Tongue (tissue), 2 donors: Measurements from ENCODE around the gene WIPI1. TPM values are rescaled to one million over a fixed set of nuclear protein-coding genes. Genes with fewer than 3 reads are reported as not detected.
"Not testable (repeated sequence)": the region's sequence is repeated elsewhere in the genome, so short reads cannot be mapped to it uniquely, and the experiment has no call there.

Source experiments
- DNase-seq: peaks from one replicate; pipeline ENCODE4 v3.0.0-alpha.2; 2015
- total RNA-seq: library from RNA; depleted of rRNA; stranded (reverse); fragments of >200 nt; gene quantifications from one replicate; pipeline ENCODE4 v1.2.3, GENCODE V29; 2014

WIPI1 gene
- 74.3 TPM for total RNA-seq

GRCh38 chr17:68457168-68457538 lies at the start of gene WIPI1:
Gene WIPI1 (minus strand): TSS chr17:68457496. CDS start chr17:68457421, 75 bp downstream.
- no peak for DNase-seq

- no peak for DNase-seq
These were observed 48.7 kb upstream of the WIPI1 start for GRCh38 chr17:68505951-68506350.

- DNase-seq = no peak
These were observed 43.8 kb upstream of the WIPI1 start for GRCh38 chr17:68501074-68501473.

DNA sequence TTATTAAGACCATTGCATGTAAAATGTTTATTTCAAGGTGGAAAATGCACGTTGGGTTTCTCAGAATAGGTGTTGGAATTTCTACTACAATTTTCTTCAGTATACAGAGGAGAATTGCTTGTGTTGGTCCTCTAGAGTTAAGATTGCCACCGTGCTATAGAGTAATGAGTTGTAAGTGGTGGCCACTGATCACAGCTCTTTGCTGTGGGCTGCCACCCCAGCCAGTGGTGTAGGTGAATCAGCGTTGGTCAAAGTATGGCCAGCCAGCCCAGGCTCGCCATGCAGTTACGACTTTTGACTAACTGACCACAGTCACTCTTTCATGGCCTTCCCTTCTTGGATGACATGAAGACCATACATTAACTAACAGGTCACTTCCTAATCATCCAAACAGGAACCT lies 42.3 kb upstream of the WIPI1 start:
- no peak for DNase-seq

- DNase-seq = no peak
These were observed 41.4 kb upstream of the WIPI1 start for GRCh38 chr17:68498479-68499326.

DNA sequence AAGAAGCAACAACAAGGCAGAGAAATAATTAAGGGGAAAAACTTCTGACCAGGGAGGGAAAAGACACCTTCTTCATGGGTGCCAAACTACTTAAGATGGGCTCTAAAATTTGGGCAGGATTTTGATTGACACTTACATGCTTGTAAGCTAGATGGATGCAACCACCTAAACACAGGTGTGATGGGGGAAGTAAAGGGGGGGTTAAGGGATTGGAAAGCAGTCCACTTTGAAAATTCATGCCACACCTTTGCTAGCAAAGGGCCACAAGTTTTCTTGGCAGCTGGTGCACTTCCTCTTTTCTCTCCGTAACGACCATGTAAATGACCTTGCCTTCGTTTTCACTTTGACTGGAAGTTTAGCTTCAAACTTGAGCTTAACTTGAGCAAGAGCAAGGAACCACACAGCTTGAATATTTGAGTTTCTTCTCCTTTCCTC lies 40.6 kb upstream of the WIPI1 start:
- DNase-seq = no peak

DNA sequence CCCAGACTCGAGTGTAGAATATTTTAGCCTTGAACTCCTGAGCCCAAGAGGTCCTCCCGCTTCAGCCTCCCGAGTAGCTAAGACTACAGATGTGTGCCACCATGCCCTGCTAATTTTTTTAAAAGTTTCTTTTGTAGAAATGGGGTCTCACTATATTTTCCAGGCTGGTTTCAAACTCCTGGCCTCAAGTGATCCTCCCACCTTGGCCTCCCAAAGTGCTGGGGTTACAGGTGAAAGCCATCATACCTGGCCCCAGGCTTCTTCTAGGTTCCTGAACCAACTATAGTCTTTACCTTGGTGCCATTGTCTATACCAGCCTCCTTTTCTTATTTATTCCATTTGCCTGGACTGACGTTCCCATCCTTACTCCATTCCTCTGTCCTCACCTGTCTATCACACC lies 37.8 kb upstream of the WIPI1 start:
- no peak for DNase-seq

DNA sequence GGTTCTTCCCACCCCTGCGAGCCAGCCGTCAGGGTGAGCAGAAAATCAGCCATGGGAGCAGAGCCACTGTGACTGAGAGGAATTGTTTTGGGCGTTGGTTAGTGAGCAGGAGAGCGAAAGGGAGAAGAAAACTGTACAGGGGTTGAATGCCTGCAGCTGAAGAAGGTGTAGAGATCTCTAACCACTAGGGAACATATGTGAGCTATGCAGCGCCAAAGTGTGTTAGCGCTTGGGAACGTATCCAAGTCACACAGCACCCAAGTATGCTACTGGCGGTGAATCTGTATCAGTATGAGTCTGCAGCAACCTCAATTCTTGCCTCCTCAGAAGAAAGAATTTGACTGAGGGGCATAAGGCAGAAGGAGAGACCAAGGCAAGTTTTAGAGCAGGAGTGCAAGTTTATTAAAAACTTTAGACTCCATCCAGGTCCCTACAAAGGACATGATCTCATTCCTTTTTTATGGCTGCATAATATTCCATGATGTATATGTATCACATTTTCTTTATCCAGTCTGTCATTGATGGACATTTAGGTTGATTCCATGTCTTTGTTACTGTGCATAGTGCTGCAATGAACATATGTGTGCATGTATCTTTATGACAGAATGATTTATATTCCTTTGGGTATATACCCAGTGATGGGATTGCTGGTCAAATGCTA lies 35.2 kb upstream of the WIPI1 start:
- DNase-seq = not testable (repeated sequence)

DNA sequence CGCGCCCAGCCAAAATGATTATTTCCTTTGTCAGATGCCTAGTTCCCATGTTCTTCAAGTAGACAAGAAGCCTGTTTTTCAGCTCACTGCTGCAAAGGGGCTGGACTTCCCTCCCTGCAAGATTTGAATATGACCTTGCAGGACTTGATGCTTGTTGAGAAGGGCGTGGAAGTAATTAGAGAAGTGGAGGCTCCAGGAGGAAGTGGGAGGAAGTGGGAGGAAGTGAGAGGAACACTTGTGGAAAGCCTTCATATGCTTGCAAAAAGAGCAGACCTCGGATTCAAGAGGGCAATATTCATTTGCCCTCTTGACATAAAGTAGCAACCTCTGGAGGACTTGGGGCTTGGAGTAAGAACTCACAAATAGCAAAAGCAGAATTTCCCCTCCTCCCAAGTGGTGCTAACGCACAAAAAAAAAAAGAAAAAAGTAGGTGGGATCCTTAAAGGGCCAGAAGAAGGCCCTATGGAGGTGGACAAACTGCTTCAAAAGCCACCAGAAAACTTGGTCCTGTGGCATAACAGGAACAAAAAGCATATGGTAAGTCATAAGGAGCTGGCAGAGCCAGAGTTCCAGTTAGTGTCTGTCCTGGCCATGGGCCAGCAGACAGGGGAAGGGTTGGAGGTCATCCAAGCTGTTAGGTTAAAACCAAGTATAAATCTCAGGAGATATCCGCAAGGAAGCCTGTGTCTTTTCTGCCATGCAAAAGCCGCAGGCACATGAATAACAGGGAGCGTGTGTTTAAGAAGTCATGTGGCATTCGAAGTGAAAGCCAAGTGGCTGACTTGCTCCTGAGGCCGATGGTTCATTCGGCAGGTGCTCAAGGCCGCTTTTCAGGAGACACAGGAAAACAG lies 34.3 kb upstream of the WIPI1 start:
- peak; percentile 7 for DNase-seq

- no peak for DNase-seq
These were observed 32.6 kb upstream of the WIPI1 start for GRCh38 chr17:68489919-68490318.

DNA sequence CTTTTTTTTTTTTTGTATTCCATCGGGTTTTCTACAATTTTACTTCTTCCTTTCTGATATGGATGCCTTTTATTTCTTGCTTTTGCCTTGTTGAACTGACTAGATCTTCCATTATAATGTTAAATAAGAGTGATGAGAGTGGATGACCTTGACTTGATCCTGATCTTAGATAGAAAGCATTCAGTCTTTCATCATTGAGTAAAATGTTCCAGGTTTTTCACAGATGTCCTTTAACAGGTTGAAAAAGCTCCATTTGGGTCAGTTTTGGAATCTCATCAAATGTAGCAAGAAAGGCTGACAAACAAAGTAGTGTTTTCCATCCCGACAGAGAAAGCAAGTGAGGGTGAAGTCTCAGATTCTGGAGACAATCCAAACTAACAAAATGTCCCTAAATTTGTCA lies 27.2 kb upstream of the WIPI1 start:
- no peak for DNase-seq

DNA sequence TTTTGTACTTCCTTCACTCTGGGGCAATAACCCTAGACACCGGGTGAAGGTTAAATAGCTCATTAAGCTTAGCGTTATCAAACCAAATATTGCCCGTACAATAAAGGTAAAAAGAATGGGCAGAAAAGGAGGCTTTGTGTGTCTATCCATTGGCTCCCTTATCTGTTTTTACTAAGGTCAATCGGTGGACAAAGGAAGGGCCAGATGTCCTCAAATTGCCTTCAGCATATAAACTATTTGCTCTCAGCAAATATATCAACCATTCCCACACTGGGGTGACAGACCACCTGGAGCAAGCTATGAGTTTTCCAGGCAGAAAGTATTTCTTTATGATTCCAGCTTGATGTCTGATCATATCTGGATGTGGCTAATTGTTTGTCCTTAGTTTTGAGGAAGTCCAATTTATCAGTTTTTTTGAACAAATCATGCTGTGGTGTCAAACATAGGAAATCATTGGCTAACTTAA lies 25.3 kb upstream of the WIPI1 start:
- DNase-seq = no peak

GRCh38 chr17:68480885-68481284 lies 23.6 kb upstream of the WIPI1 start:
- DNase-seq = no peak

DNA sequence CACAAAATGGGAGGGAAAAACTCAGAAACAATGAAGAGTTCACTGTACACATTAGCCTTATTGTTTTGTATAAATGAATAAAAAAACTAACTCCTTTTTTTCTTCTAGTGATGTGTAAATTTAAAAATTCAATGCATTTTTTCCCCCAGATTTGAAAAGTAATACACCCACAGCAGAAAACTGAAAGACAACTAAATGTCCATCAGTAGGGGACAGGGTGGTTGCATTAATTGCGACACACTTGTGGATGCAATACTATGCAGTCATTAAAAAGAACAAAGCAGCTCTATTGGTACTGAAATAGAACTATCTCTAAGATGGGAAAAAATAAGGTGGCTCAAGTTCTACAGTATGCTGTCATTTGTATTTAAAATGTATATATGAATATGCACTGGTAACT lies 13.7 kb upstream of the WIPI1 start:
- no peak for DNase-seq

DNA sequence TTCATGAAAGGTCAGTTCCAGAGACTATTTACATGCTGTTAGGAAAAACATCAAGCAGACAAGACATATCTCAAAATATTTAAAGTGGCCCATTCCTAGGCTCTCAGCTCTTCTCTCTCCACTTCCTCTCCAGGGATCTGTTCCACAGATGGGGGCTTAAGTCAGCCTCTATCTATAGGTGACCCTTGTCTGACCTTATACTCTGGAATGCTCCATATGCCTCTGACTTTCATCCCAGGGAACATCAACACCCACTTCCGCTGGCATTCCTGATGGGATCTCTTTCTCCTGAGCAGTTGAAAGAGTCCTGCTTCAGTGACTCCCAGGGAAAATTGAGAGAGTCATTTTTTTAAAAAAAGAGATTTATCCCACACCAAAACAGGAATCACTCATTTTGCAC lies 11.5 kb upstream of the WIPI1 start:
- DNase-seq = peak; percentile 78

GRCh38 chr17:68468334-68468733 lies 11.0 kb upstream of the WIPI1 start:
- no peak for DNase-seq

DNA sequence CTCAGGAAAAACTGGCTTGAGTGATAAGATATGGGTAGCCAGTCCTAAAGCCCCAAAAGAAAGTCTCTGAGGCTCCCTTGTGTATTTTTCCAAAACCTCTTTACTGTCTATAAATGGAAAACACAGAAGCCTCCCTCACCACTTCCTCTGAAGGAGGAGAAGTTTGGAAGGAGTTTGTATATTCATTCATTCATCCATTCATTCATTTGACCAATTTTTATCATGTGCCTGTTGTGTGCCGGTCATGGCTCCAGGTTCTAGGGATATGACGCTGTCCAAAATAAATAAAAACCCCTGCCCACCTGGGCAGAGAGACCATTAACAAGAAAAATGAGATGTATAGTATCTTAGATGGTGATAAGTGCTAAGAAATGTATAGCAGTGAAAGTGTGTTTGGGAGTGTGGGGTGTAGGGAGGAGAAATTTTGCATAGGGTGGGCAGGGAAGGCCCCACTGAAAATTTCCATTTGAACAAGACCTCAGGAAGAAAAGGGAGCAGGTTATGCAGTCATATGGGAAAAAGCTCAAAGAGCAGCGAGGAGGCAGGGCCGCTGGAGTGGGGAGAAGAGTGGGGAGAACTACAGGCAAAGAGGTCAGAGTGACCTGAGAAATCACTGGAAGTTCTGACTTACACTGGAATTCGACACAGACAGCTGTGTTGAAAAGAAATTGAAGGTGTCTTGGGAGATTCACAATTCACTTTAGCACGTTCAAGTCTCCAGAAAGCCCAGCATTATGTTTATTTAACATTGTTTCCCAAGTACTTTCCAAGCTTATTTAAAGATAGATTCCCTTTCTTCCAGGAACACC lies 6.1 kb upstream of the WIPI1 start:
- no peak for DNase-seq

DNA sequence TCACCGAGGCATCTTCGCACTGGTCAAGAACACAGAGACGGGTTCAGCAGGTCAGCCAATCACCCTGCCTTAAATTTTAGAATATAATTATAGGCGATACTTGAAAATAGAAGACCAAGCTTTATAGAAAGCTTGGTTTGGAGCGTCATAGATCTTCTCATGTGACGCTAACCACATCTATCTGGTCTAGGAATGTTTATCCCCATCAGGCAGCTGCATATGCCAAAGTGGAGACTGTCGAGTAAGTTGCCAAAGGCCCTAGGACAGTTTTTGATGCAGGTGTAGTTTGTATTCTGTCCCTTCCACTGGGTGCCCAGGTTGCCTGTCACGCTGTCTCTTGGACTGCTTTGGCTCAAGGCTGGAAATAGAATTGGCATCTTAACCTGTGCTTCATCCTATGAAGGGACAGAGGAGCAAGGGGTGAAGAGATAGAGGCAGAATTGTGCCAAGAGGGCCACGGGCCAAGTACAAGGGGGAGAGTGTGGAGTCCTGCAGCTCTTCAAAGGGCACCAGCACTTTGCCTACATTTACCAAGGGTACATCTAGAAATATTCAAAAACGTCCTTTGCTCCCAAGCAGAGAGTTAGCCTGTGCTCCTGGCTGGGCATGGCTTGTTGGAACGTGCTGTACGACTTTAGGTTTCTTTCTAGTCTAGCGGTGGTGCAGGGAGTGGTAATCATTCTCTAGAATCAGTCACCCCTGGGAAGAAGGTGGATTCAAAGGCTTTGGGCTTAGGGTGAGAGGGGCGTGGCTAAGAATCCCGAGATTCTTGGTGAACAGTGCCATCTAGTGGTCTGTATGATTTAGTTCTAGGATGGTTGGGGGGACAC lies 5.3 kb upstream of the WIPI1 start:
- peak; percentile 95 for DNase-seq

DNA sequence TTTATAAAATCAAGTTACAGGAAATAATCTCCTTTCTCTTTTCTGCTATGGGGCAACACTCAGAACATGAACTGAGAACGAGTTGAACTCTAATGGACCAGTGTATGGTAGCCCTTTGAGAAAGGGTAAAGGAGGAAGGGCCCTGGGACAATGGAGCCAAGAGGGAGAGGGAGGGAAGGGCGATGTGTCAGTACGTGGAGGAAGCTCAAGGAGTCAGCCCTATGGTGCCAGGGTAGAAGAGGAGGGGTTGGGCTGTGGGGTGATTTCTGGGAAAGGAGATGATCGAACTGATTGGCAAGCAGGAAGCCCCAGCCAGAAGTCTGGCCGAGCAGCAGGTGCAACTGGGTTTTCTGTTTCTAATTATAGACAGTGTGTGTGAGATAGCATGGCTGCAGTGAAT lies 4.3 kb upstream of the WIPI1 start:
- DNase-seq = no peak

DNA sequence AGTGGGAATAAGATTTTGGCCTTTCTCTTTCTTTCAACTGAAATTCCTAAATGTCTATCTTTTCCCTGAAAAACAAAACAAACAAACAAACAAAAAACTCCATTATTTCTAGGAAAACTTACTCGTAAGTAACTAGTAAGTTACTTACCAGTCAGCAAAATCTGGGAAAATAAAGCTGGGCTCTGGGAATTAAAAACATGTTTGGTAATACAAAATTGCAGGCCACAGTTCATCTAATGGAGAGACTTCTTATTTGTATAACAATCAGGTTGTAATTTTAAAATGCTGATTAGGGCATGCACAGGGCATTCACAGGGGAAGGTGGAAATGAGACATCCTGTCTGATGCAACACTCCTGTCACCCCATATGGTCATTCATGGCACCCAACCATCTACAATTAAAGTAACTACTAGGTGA lies 3.8 kb upstream of the WIPI1 start:
- DNase-seq = no peak

- no peak for DNase-seq
These were observed 3.4 kb upstream of the WIPI1 start for GRCh38 chr17:68460715-68461114.
